Neural crest cell (in vitro differentiated cells): ENCODE data around the gene SNAPC5. TPM values are rescaled to one million over a fixed set of nuclear protein-coding genes. Genes with fewer than 3 reads are reported as not detected.

Source experiments
- DNase-seq: peaks from one replicate; pipeline ENCODE4 v3.0.0; 2021; ENCODE audit warnings: low read depth, mixed read lengths, low spot score
- H3K27ac Mint-ChIP-seq: one replicate; pipeline ENCODE4 v1.8.0; 2021; ENCODE audit warnings: mild to moderate bottlenecking, mixed read lengths; ENCODE audit not compliant: unreplicated experiment
- H3K27me3 Mint-ChIP-seq: 2 replicates; pipeline ENCODE4 v1.8.0; 2021; ENCODE audit warnings: low read depth, mild to moderate bottlenecking, mixed read lengths
- H3K36me3 Mint-ChIP-seq: 2 replicates; pipeline ENCODE4 v1.8.0; 2021; ENCODE audit warnings: low read depth, mild to moderate bottlenecking, mixed read lengths
- H3K4me1 Mint-ChIP-seq: 2 replicates; pipeline ENCODE4 v1.8.0; 2021; ENCODE audit warnings: mixed read lengths
- H3K4me3 Mint-ChIP-seq: one replicate; pipeline ENCODE4 v1.8.0; 2021; ENCODE audit warnings: mild to moderate bottlenecking, mixed read lengths
- H3K9me3 Mint-ChIP-seq: 2 replicates; pipeline ENCODE4 v1.8.0; 2021; ENCODE audit warnings: mixed read lengths
- CTCF ChIP-seq: fragments of 200-600 bp; sonication (generic); conservative IDR thresholded peaks from 2 replicates; pipeline ENCODE4 v1.5.0; 2021; ENCODE audit warnings: antibody characterized with exemption, mild to moderate bottlenecking
- long read RNA-seq: library from polyadenylated mRNA; unstranded; transcript quantifications from one replicate; pipeline ENCODE4 v2.0.0, GENCODE V29; 2020
- total RNA-seq: library from RNA; stranded (reverse); gene quantifications from 2 replicates; pipeline ENCODE4 v1.2.1, GENCODE V29; 2021

SNAPC5 gene
- 22.9 and 23.3 TPM in 2 replicates for total RNA-seq
- long read RNA-seq, transcript SNAPC5-202 (3 exons, 1,002 nt) = major isoform, 27 of 39 reads
- long read RNA-seq, transcript SNAPC5-201 (2 exons, 794 nt) = minor isoform, 5 of 39 reads
- long read RNA-seq, partial matches to known transcripts = 0 of 39 reads
- long read RNA-seq, other reads (novel, unspliced or antisense) = 2 of 39 reads

GRCh38 chr15:66497502-66498455 is at the start of gene SNAPC5:
Gene SNAPC5, minus strand, starts transcription at chr15:66497762. Its CDS starts 31 bp downstream, at chr15:66497731.
- H3K9me3 Mint-ChIP-seq = no peaks in the 10 kb centered on the region
- TF ChIP-seq CTCF = peak; percentile 100
- peak within 1 kb of the TSS; percentile 97 for H3K27ac Mint-ChIP-seq
- DNase-seq = peak; percentile 97
- peaks cover 29% of the 10 kb centered on the region for H3K36me3 Mint-ChIP-seq
- H3K4me3 Mint-ChIP-seq = peak within 1 kb of the TSS; percentile 94
- H3K4me1 Mint-ChIP-seq = peaks cover 34% of the 10 kb centered on the region
- H3K27me3 Mint-ChIP-seq = peaks cover 3% of the 10 kb centered on the region

- no peaks in the 10 kb centered on the region for H3K4me1 Mint-ChIP-seq
- TF ChIP-seq CTCF = no peak
- H3K4me3 Mint-ChIP-seq = no peak overlapping the region
- no peaks in the 10 kb centered on the region for H3K9me3 Mint-ChIP-seq
- H3K36me3 Mint-ChIP-seq = peaks cover 11% of the 10 kb centered on the region
- no peaks in the 10 kb centered on the region for H3K27me3 Mint-ChIP-seq
- DNase-seq = no peak
- no peak overlapping the region for H3K27ac Mint-ChIP-seq
Measured at GRCh38 chr15:66545255-66545654, 47.7 kb upstream of the SNAPC5 start.

- H3K36me3 Mint-ChIP-seq = peaks cover 14% of the 10 kb centered on the region
- no peak overlapping the region for H3K4me3 Mint-ChIP-seq
- H3K9me3 Mint-ChIP-seq = no peaks in the 10 kb centered on the region
- H3K27me3 Mint-ChIP-seq = no peaks in the 10 kb centered on the region
- H3K27ac Mint-ChIP-seq = no peak overlapping the region
- no peak for TF ChIP-seq CTCF
- H3K4me1 Mint-ChIP-seq = no peaks in the 10 kb centered on the region
- no peak for DNase-seq
Measured at GRCh38 chr15:66542896-66543295, 45.3 kb upstream of the SNAPC5 start.

- no peak for TF ChIP-seq CTCF
- DNase-seq = no peak
- peak overlapping the region; percentile 64 for H3K27ac Mint-ChIP-seq
- no peaks in the 10 kb centered on the region for H3K27me3 Mint-ChIP-seq
- H3K4me1 Mint-ChIP-seq = no peaks in the 10 kb centered on the region
- peaks cover 6% of the 10 kb centered on the region for H3K36me3 Mint-ChIP-seq
- no peak overlapping the region for H3K4me3 Mint-ChIP-seq
- H3K9me3 Mint-ChIP-seq = no peaks in the 10 kb centered on the region
Measured at GRCh38 chr15:66535056-66535455, 37.5 kb upstream of the SNAPC5 start.

GRCh38 chr15:66524838-66525237 is 27.3 kb upstream of the SNAPC5 start:
- H3K27me3 Mint-ChIP-seq = no peaks in the 10 kb centered on the region

More at GRCh38 chr15:66524838-66525237, 27.3 kb upstream of the SNAPC5 start:
- Mint-ChIP-seq H3K4me3 (no peak overlapping the region), H3K9me3 (no peaks in the 10 kb centered on the region), H3K27ac (no peak overlapping the region), H3K4me1 (no peaks in the 10 kb centered on the region), H3K36me3 (no peaks in the 10 kb centered on the region)
- TF ChIP-seq CTCF = no peak
- no peak for DNase-seq
